CD4-positive, alpha-beta T cell treated with Interleukin-17A for 4 hours (primary cell): Measurements from ENCODE around the gene TPRG1L.
A peak's percentile ranks its signal among the peaks of the same experiment; 100 is the strongest.
"Not testable (repeated sequence)": the region's sequence is repeated elsewhere in the genome, so short reads cannot be mapped to it uniquely, and the experiment has no call there.

Source experiments
- DNase-seq: peaks from one replicate; pipeline ENCODE4 v3.0.0-alpha.2; 2020; ENCODE audit warnings: mixed read lengths

TPRG1L gene

GRCh38 chr1:3609769-3610526 lies 14.9 kb upstream of the TPRG1L start:
- DNase-seq = no peak

- DNase-seq = no peak
These were observed 14.2 kb upstream of the TPRG1L start for GRCh38 chr1:3610527-3611169.

GRCh38 chr1:3611170-3612019 lies 13.4 kb upstream of the TPRG1L start, which contains the start of gene MEGF6:
TSS of gene MEGF6 (minus strand) at chr1:3611508. CDS start at chr1:3611268, 240 bp downstream.
- DNase-seq = peak; percentile 93

- no peak for DNase-seq
These were observed 12.7 kb upstream of the TPRG1L start for GRCh38 chr1:3612123-3612522.

DNA sequence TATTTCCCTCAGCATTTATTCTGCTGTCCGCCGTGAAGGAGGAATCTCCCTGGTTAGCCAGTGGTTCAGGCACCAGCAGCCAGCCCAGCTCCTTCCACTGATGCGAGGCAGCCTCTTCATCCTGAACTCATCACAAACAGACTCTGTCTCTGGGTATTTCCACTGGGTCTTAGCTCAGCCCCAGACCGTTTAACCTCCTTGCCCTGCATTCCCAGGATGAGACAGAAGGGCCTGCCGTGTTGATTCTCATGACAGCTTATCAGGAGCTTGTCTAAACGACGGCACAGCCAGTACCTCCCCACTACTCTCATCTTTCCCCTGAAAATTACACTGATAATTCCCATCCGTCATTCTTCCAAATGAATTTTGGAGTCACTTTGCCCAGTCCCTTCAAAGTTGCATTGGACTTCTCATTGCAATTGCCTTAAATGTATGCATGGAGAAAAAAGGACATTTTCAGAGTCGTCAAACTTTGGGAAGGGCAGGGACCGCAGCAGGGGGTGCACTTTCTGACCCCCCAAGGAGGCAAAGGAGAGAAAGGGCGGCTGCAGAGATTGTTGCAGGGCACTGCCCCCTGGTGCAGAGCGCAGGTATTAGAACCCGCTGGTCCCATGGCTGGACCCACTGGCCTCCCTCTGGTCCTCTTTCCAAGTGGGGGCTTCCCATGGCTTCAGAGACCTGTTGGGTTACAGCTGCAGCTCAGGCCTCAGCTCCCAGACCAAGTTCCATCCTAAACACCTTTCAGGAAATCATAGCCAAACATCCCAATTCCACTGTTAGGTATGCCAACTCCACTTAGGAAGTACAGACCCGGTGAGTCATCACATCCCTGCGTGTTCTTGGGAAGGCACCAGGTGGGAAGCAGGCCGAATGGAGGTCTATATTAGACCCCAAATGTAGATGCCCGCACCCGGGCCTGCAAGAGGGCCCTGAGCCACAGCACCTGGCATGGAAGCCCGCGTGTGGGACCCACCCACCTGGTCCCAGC lies 9.8 kb upstream of the TPRG1L start:
- DNase-seq = peak; percentile 36

DNA sequence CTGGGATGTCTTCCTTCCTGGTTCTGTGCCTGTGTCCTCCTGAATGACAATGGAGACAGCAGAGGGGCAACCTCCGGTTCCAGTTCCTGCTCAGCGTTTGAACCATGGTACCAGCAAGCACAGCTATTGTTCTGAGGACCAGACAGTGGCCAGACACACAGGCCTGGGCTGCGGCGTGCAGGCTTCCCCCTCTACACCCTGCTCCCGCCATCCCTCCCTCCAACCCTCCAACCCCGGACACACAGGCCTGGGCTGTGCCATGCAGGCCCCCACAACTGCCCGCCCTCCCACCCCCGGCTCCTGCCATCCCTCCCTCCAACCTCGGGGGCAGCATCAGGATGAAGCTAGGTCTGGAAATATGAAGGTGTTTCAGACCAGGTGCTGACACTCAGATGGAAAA lies 8.0 kb upstream of the TPRG1L start:
- DNase-seq = no peak

DNA sequence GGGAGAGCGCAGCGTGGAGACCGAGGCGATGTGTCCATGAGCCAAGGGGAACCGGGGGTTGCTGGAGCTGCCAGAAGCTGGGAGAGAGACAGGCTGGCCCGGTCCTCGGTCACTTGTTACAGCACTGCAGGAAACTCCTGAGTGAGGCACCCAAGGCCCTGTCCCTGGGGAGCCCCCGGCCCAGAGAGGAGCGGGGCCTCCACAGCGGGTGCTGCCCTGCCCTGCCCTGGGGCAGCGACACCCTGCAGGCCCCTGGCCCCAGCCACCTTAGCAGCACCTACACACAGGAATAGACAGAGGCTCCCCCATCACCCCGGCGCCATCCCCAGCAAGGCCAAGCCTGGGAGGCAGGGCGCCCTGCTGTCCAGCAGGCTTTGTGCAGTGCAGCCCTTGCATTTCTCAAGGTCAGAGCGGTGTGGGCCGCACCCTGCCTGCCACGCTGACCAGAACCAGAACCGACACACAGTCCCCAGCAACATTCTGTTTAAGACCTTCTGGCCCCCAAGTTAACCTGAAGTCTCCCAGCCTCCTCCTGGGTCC lies 6.9 kb upstream of the TPRG1L start:
- no peak for DNase-seq

DNA sequence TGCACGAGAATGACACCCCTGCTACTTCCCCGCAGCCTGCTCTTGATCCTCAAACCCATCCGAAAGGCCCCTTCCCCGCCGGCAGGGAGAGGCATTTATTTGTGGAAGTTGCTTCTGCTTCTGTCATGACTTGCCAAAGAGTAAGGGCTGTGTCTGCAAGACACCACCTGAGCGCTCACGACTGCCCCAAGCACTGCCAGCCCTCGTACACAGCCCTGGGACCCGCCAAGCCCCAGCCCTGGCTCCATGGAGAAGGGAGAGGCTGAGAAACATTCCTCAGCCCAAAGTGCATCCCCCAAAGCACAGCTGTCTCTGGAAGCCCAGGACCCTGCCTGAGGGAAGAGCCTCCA lies 6.3 kb upstream of the TPRG1L start:
- no peak for DNase-seq

- DNase-seq = peak; percentile 84
These were observed 5.7 kb upstream of the TPRG1L start for GRCh38 chr1:3618881-3619671.

DNA sequence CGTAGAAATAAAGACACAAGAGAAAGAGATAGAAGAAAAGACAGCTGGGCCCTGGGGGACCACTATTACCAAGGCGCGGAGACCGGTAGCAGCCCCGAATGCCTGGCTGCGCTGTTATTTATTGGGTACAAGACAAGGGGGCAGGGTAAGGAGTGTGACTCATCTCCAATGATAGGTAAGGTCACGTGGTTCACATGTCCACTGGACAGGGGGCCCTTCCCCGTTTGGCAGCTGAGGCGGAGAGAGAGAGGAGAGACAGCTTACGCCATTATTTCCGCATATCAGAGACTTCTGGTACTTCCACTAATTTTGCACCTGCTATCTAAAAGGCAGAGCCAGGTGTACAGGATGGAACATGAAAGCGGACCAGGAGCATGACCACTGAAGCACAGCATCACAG lies 4.1 kb upstream of the TPRG1L start:
- DNase-seq = no peak

DNA sequence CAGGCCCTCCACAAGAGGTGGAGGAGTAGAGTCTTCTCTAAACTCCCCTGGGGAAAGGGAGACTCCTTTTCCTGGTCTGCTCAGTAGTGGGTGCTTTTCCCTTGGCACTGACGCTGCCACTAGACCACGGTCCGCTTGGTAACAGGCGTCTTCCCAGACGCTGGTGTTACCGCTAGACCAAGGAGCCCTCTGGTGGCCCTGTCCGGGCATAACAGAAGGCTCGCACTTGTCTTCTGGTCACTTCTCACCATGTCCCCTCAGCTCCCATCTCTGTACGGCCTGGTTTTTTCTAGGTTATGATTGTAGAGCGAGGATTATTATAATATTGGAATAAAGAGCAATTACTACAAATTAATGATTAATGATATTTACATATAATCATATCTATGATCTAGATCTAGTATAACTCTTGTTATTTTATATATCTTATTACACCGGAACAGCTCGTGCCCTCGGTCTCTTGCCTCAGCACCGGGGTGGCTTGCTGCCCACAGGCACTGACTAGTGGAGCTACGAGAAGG lies 3.6 kb upstream of the TPRG1L start:
- DNase-seq = peak; percentile 27

DNA sequence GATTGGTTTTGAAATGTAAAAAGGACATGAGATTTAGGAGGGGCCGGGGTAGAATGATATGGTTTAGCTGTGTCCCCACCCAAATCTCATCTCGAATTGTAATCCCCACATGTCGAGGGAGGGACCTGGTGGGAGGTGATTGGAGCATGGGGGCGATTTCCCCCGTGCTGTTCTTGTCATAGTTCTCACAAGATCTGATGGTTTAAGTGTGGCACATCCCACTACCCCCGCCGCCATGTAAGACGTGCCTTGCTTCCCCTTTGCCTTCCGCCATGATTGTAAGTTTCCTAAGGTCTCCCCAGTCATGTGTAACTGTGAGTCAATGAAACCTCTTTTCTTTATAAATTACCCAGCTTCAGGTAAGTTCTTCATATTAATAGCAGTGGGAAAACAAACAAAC lies 2.7 kb upstream of the TPRG1L start:
- DNase-seq = not testable (repeated sequence)

DNA sequence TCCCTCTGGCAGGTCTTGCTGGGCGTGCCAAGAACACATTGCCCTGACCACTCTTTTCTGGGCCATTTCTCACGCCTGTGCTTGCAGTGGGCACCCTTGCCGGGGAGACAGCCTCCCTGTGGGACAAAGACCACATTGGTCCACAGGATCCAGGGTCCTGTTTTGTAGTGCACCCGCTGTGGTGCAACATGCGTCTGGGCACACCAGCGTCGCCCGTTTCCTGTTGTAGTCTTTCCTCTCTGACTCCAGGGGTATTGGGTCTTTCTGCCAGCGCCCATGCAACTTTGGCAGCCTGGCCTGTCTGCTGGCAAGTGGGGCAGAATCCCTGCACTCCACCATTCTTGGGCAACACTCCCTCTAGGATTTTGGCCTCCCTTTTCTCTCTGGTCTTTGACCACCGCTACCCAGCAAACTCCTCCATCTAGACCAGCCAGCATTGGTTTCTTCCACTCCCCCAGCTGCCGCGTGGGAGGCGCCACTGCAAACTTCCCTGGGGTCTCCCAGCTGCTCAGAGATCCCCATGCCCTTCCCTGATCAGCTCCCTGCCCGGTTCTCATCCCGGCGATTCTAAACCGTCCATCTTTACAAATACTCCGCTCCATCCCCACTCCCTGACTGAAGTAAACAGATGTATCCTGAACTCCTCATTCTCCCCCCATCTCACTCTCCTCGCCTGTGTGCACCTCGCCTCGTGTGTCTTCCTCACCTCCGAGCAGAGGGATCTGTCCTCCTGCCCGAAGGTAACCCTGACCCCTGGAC lies 1.2 kb upstream of the TPRG1L start:
- no peak for DNase-seq

DNA sequence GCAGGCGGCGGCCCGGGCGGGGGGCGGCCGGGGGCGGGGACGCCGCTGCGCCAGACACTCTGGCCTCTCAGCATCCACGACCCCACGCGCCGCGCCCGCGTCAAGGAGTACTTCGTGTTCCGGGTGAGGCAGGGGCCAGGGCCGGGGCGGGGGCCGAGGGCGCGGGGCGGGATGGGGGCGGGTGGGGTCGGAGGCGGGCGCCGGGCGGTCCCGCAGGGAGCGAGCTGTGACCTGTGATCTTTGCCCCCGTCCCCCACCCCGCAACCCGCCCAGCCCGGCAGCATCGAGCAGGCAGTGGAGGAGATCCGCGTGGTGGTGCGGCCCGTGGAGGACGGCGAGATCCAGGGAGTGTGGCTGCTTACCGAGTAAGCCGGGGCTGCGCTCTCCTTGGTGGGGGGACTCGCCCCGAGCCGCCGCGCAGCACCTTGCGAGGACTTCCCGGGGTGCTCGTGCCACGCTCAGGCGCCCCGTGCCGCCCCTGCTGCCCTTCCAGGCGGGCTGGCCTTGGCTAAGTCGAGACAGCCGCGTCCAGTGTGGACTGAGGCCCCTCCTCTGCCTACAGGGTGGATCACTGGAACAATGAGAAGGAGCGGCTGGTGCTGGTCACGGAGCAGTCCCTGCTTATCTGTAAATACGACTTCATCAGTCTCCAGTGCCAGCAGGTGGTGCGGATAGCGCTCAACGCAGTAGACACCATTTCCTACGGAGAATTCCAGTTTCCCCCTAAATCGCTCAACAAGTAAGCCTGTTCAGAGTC lies 514 bp downstream of the TPRG1L start:
- no peak for DNase-seq

DNA sequence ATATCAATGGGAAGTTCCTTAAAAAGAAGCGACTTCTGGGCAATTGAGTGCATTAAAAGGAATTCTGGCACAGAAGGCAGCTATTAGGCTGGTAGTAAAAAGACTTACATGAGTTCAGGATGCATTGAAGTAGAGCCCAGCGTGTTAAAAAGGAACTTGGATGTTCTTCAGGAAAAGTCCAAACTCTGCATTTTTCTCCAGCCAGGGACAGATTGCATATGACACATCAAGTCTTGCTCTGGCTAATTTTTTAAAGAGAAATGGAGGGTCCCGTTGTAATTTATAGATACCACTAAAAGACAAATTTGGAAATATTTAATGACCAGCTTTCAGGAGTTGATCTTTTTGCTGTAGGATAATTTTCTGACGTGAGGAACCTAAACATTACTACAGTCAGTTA lies 1.2 kb downstream of the TPRG1L start:
- DNase-seq = no peak

GRCh38 chr1:3627515-3628253 lies 2.9 kb downstream of the TPRG1L start:
- no peak for DNase-seq

DNA sequence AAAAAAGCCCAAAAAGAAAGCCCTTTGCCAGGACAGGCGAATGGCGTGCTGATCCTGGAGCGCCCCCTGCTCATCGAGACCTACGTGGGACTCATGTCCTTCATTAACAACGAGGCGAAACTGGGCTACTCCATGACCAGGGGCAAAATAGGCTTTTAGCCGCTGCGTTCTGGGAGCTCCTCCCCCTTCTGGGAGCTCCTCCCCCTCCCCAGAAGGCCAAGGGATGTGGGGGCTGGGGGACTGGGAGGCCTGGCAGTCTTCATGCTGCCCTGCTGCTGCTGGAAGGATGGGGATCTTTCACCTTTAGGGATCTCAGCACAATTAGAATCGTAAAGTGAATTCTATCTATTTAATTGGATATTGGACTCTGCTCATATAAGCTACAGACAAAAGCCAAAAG lies 3.6 kb downstream of the TPRG1L start:
- no peak for DNase-seq

DNA sequence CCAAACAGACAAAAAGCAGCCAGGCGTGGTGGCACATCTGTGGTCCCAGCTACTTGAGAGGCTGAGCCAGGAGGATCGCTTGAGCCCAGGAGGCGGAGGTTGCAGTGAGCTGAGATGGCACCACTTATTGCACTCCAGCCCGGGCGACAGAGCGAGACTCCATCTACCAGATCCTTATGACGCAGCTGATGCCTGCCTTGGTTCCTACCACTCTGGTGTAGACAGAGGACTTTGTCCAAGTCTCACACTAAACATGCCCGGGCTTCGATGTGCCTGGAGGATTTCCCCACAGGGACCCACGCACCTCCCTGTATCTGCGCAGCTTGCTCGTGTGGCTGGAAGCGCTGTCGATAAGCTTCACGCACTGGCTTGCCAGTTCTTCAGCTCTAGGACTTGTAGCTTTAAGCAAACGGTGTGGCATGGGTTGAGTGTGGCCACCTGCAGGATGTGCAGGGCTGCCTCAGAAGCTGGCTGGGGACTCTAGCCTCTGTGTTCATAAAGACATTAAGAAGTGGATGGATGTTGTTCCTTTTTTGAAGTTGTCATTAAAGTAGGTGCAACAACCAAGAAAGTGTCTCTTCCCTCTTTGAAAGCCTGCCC lies 4.8 kb downstream of the TPRG1L start:
- DNase-seq = no peak
